ENCODE data around the gene KICS2. TPM values are rescaled to one million over a fixed set of nuclear protein-coding genes. Genes with fewer than 3 reads are reported as not detected.

The KICS2 gene
- total and polyA plus RNA-seq, 2 of the 8 experiments (the other 6 are each of a cell fraction or from before 2014, with no cell fraction given): 5.6 to 9.5 TPM

GRCh38 chr12:64270411-64270810 lies 48.3 kb upstream of the KICS2 start:
- H3K4me2 ChIP-seq (ENCODE audit: insufficient read depth in 1 of 2, low read depth in 2 of 2, low read length in 2 of 2): no peak overlapping the region
- DNase-seq (ENCODE audit: low read depth in 1 of 2, low spot score in 2 of 2) (no peak), FAIRE-seq (no peak)
- no peak overlapping the region for H4K91ac ChIP-seq (replicated peaks; ENCODE audit: insufficient read length, low read length)
- no peaks in the 10 kb centered on the region for H3K36me3 ChIP-seq (ENCODE audit: control insufficient read depth in 2 of 4, insufficient read depth in 4 of 4, low read length in 3 of 4)
- H2BK5ac ChIP-seq (ENCODE audit: low read depth, low read length): no peak overlapping the region
- ChIA-PET CTCF (ENCODE audit: partially characterized antibody) (interaction anchor here (1.2 to 2.1 kb wide), 5 partner anchors 11 to 120 kb away, joined by 3 to 8 read pairs (median 4); partner anchors contain the start of gene C12orf56), POLR2A (ENCODE audit: partially characterized antibody) (interaction anchor here (0.6 to 0.9 kb wide), 2 partner anchors 12 to 107 kb away, joined by 3 read pairs; no protein-coding TSS in a partner anchor)
- TF ChIP-seq E2F6 (IDR thresholded peaks at IDR 0.05): no peak
- no peak for TF ChIP-seq RBBP5 (IDR thresholded peaks at IDR 0.05; ENCODE audit: borderline replicate concordance, low read depth, low read length)
- TF ChIP-seq BACH1 (IDR thresholded peaks at IDR 0.05; ENCODE audit: low read length): no peak
- no peak for TF ChIP-seq EGR1 (IDR thresholded peaks at IDR 0.05; ENCODE audit: borderline replicate concordance, low read depth, low read length)
- no peak overlapping the region for H2BK12ac ChIP-seq (ENCODE audit: low read depth, low read length)
- H4K8ac ChIP-seq (ENCODE audit: extremely low read depth, insufficient read depth, low read length): no peak overlapping the region
- H4K5ac ChIP-seq (ENCODE audit: insufficient read length, low read depth, low read length): no peak overlapping the region
- H3K9ac ChIP-seq (replicated peaks in 1 of 4; ENCODE audit: extremely low read depth in 1 of 4, low read depth in 3 of 4, low read length in 3 of 4): no peak overlapping the region
- no peaks in the 10 kb centered on the region for H3K79me1 ChIP-seq (ENCODE audit: low read depth, low read length)
- H2BK120ac ChIP-seq (replicated peaks; ENCODE audit: low read depth, low read length): no peak overlapping the region
- H3K56ac ChIP-seq (replicated peaks; ENCODE audit: insufficient read length, low read depth, low read length): no peak overlapping the region
- H3K27me3 ChIP-seq (replicated peaks in 1 of 4; ENCODE audit: control insufficient read depth in 3 of 4, extremely low read depth in 1 of 4, insufficient read depth in 3 of 4, low read length in 3 of 4): no peaks in the 10 kb centered on the region
- WGBS, 2 experiments (ENCODE audit: extremely low coverage in 1 of 2, insufficient coverage in 1 of 2, insufficient read length in 1 of 2, insufficient replicate concordance in 2 of 2, low coverage in 1 of 2, low lambda C conversion rate in 2 of 2, missing lambda C conversion rate in 1 of 2): 93% methylated on average over 1 of the region's 1 CpG; no CpG with 5 or more reads in 1 of the 2 experiments
- no peak overlapping the region for H3K4ac ChIP-seq (replicated peaks; ENCODE audit: insufficient read length, low read depth, low read length)
- H2AFZ ChIP-seq (ENCODE audit: low read length): no peak overlapping the region
- no peak overlapping the region for H3K23ac ChIP-seq (ENCODE audit: insufficient read length)
- no peaks in the 10 kb centered on the region for H3K9me3 ChIP-seq (ENCODE audit: insufficient read depth in 2 of 2, low read depth in 1 of 2, low read length in 1 of 2)
- H3K79me2 ChIP-seq (ENCODE audit: control insufficient read depth in 1 of 2, insufficient read depth in 2 of 2, low read length in 2 of 2): no peaks in the 10 kb centered on the region
- H3K18ac ChIP-seq (ENCODE audit: extremely low read depth, low read length): no peak overlapping the region
- H3K27ac ChIP-seq (ENCODE audit: low read depth, low read length): no peak overlapping the region
- no peaks in the 10 kb centered on the region for H4K20me1 ChIP-seq (replicated peaks in 1 of 2; ENCODE audit: control insufficient read depth in 1 of 2, insufficient read depth in 2 of 2, low read length in 2 of 2)
- H2AK5ac ChIP-seq (ENCODE audit: low read depth, low read length): no peak overlapping the region
- H3K23me2 ChIP-seq (ENCODE audit: low read depth, low read length): no peaks in the 10 kb centered on the region
- peaks cover 0 to 7% (median 3%) of the 10 kb centered on the region in 4 experiments; a peak in 3 of 7 replicates for H3K4me1 ChIP-seq (replicated peaks in 1 of 4; ENCODE audit: control insufficient read depth in 3 of 4, insufficient read depth in 4 of 4, low read length in 3 of 4)
- no peak overlapping the region for H3K4me3 ChIP-seq (ENCODE audit: extremely low read depth in 1 of 4, insufficient read depth in 2 of 4, low read depth in 3 of 4, low read length in 4 of 4)
- H2BK20ac ChIP-seq (ENCODE audit: low read length): no peak overlapping the region
- no peak overlapping the region for H3K14ac ChIP-seq (ENCODE audit: insufficient read length)
- H2BK15ac ChIP-seq (ENCODE audit: low read length): no peak overlapping the region
